Endometrial microvascular endothelial cells (primary cell): ENCODE data around the gene CDC26. TPM values are rescaled to one million over a fixed set of nuclear protein-coding genes. Genes with fewer than 3 reads are reported as not detected.
"Not testable (repeated sequence)": the region's sequence is repeated elsewhere in the genome, so short reads cannot be mapped to it uniquely, and the experiment has no call there.

Source experiments
- in situ Hi-C: cut with HindIII; loops from 2 replicates; pipeline ENCODE4 v1.10.0; 2017; ENCODE audit warnings: low sequenced_read_pairs, low pct_unique_long_range_greater_than_20kb; ENCODE audit errors: inconsistent ontology term
- total RNA-seq: library from RNA; depleted of rRNA; stranded (reverse); fragments of >200 nt; gene quantifications from one replicate; pipeline ENCODE4 v1.2.3, GENCODE V29; 2015; ENCODE audit errors: inconsistent ontology term

The CDC26 gene
- total RNA-seq, 1 donor from 2014 or later: 38.0 TPM

GRCh38 chr9:113296796-113297558 is 21.6 kb upstream of the CDC26 start:
- in situ Hi-C loops: no loop called here

- in situ Hi-C loops: not testable (repeated sequence)
Measured at GRCh38 chr9:113296247-113296646, 20.9 kb upstream of the CDC26 start.

GRCh38 chr9:113293285-113293878 is 18.0 kb upstream of the CDC26 start:
- in situ Hi-C loops: no loop called here

DNA sequence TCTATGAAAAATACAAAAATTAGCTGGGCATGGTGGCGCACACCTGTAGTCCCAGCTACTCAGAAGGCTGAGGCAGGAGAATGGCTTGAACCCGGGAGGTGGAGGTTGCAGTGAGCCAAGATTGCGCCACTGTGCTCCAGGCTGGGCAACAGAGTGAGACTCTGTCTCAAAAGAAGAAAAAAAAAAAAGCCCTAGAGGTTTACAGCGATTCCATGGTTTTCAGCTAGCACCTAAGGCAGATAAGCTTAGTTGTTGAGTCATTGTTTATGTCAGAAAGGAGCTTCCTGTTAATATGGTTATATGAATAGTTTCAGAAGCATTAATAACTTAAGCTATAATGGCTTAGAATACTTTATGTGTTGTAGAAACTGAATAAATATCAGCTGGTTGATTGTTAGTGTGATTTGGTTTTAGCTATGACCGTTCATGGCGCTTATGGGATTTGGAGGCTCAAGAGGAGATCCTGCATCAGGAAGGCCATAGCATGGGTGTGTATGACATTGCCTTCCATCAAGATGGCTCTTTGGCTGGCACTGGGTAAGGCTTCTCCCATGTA is 14.8 kb upstream of the CDC26 start:
- in situ Hi-C loops: no loop called here

DNA sequence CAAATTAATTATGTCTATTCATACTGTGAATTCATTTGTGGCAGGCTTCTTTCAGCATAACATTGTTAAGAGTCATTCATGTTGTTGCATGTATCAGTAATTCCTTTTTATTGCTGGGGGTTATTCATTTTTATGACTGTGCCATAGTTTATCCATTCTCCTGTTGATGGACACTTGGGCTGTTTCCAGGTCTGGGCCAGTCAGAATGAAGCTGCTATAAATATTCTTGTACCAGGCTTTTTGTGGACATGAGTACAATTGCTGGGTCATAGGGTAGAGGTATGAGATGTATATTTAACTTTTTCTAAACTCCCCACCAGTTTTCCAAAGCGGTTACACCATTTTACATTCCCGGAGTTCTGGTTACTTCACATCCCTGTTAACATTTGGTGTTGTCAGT is 13.7 kb upstream of the CDC26 start:
- in situ Hi-C loops: no loop called here

GRCh38 chr9:113281356-113281755 is 6.0 kb upstream of the CDC26 start:
- in situ Hi-C loops: no loop called here

DNA sequence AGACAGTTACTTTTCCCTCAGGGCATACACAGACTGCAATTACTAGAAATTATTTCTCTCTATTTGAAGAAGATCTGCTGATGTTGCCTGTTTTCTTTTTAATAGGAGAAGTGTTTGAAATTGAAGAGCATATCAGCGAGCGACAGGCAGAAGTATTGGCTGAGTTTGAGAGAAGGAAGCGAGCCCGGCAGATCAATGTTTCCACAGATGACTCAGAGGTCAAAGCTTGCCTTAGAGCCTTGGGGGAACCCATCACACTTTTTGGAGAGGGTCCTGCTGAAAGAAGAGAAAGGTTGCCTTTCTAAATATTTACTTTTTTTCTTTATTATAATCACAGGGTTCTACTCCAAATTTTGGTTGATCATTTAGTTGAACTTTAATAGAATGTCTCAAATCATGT is 3.5 kb upstream of the CDC26 start:
- in situ Hi-C loops: no loop called here

DNA sequence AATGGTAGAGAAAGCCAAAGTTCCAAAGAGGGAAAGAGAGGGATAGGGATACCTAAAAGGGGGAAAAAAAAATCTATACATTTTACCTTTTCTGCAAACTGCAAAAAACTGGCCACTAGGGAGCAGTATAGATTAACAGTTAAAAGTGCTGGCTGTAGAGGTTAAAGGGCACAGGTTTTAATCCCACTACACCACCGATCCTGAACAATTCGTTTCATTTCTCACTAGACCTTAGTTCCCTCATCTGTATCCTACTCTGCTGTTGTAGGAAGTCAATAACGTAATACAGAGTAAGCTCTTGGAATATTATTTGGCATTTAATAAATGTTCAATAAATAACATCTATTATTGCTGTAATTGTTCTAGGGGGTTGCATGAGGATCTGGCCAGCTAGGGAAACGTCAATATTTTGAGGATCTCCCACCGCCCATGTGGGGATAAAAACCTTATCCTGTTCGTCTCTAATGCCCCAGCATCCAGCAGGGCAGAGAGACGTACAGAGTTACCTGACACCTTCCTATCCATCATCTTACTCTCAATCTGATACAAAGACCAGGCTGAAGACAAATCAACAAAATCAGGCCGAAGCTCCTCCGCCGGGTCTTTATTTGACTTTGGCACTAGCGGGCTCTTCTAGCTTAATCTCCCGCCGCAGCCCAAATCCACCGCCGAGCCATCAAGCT is 757 bp downstream of the CDC26 start:
- in situ Hi-C loops: no loop called here

GRCh38 chr9:113269871-113270270 is 5.5 kb downstream of the CDC26 start:
- in situ Hi-C loops: no loop called here

GRCh38 chr9:113269355-113269754 is 6.0 kb downstream of the CDC26 start:
- in situ Hi-C loops: no loop called here

DNA sequence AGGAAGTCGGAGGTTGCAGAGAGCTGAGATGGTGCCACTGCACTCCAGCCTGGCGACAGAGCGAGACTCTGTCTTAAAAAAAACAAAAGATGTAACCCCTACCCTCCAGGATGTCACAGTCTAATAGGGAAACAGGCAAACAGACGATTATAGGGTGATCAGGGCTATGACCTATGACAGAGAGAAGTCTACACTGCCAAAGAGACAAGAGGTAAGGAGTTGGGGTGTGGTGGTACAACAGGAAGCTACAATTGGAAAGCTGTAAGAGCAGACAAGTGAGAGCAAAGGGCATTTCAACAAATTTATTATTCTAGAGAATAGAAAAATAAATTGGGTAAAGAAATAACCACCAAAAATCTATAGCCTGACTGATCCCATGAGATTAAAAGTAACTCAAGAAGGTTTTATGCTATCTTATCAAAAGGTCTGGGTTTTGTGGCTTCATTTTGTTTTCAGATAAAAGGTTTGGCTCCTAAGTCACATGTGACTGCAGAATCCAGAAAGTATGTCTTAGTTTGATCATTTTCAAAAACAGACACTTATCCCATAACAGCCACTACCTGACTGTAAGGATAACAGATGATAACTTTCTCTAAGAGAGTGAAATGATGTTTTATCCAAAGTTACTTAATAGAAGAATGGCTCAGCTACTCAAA is 7.3 kb downstream of the CDC26 start:
- in situ Hi-C loops: no loop called here

DNA sequence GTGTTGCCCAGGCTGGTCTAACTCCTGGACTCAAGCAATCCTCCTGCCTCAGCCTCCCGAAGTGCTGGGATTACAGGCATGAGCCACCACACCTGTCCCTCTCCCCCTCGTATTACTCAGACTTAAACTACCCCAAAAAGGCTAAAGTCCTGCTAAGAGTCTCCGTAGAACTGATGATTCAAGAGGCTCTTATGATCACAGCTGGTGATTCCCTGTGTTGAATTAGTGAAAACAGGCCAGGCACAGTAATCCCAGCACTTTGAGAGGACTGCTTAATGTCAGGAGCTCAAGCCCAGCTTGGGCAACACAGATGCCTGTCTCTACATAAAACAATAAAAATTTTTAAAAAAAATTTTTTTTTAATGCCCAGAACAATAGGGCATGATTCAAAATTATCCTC is 9.2 kb downstream of the CDC26 start:
- in situ Hi-C loops: no loop called here

DNA sequence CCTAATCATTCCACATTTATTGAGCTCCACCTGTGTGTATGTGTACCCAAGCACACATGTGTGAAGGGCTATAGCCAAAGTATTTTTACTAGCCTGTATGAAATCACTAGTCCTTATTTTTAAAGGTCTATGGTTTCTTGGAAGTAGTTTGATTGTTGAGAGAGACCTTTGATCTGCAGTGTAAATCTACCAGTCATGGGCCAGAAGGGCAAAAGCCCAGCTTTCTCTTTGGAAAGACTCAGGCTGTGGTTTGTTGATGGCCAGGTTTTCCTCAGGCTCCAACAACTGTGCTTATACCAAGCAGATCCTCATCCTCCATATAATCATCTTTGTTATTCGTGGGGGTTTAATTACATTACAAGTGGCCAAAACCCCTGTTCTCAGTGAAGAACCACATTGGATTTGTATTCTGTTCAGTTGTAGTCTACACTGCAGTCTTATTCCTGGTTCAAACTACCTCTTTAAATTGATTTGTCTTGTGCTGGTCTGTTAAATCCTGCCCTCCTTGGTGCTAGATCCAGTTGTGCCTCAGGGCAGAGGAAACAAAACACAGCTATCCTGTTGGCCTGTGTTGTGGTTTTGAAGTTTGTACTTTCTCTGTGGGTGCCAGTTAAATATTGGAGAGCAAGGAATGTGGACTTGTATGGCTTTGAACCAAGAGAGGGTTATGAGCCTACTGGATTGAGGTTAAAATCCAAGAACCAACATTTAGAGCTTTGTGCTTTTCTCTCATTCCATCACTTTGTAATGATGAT is 13.3 kb downstream of the CDC26 start:
- in situ Hi-C loops: no loop called here

DNA sequence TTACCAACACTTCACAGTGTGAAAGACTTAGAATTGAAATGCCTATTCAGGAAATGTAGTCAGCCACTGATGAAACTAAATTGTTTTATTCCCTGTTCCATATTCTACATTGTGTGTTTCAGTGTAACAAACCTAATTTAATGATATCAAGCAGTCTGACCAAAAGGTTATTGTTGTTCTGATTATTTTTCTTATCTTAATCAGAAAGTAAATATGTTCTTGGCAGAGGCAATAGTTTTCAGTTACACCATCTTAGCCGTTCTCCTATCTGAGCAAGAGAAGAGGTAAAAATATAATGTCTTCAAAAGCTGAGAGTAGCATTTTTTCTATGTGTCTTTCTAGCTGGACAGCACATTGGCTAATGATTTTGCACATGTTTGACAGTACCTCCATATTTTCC is 17.1 kb downstream of the CDC26 start:
- in situ Hi-C loops: no loop called here

GRCh38 chr9:113257863-113258262 is 17.5 kb downstream of the CDC26 start:
- in situ Hi-C loops: no loop called here

DNA sequence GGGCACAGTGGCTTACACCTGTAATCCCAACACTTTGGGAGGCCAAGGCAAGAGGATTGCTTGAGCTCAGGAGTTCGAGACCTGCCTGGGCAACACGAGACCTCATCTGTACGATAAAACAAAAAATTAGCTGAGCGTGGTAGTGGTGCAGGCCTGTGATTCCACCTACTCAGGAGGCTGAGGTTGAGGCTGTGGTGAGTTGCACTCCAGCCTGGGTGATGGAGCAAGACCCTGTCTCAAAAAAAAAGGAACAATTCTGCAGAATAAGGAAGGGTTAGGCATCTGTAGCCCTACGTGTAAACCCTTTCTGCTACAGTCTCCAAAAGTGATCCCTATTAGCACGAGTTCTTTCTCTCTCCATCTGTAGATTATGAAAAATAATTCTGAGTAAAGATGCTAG is 19.9 kb downstream of the CDC26 start:
- in situ Hi-C loops: no loop called here

- in situ Hi-C loops: no loop called here
Measured at GRCh38 chr9:113254991-113255390, 20.4 kb downstream of the CDC26 start.

DNA sequence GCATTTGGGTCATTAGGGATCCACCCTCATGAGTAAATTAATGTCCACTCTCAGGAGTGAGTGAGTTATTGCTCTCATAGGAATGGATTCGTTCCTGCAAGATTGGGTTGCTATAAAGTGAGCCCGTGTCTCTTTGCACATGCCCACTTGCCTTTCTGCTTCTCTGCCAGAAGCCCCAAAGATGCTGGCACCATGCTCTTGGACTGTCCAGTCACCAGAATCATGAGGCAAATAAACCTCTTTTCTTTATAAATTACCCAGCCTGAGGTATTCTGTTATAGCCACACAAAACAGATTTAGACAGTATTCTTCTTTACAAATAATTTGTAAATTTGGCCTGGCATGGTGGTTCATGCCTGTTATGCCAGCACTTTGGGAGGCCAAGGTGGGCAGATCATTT is 24.6 kb downstream of the CDC26 start:
- in situ Hi-C loops: no loop called here

- in situ Hi-C loops: not testable (repeated sequence)
Measured at GRCh38 chr9:113249661-113250060, 25.7 kb downstream of the CDC26 start.
